GM19351 (cell line): Measurements from ENCODE around the gene SLC45A3.

Experiments
- ATAC-seq: cut with Tn5 transposase; IDR thresholded peaks from one replicate; pipeline ENCODE4 v1.9.1; 2021; ENCODE audit warnings: mild to moderate bottlenecking, moderate library complexity; ENCODE audit not compliant: unreplicated experiment

Gene SLC45A3

DNA sequence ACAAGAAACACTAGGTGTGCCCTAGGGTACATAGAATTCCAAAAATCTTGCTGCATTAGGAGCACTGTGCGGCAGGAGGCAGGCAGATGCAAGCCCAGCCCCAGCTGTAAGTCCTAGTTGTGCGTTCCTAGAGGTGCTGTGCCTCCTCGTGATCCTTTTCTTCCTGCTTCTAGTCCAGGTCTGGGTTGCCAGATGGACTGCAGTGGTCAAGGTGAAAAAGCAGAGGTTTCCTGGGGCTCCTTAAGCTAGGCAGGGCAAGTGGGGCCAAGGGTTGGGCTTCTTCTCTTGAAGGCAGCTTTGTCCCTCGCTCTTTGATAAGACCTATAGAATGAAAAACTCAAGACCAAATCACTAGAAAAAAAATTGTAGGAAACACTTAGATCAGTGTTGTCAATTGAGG lies 21.6 kb upstream of the SLC45A3 start:
- ATAC-seq, result no peak

DNA sequence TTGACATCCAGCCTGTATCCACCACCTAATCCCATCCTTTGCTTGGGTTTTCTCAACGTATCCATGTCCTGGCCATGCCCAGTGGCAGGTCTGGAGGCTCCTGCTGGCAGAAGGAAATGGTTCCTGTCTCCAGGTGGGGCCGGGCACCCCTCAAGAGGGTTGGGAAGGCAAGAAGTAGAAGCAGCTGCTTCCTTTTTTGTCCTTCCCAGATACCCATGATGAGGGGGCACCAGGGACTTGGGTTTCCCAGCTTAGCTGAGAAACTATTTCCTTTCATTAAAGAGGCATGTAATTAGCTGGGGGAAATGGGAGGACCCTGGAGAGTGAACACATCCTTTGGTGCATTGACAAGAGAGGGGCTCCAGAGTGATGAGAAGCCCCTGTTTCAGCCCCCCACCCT lies 21.1 kb upstream of the SLC45A3 start:
- ATAC-seq, result no peak

DNA sequence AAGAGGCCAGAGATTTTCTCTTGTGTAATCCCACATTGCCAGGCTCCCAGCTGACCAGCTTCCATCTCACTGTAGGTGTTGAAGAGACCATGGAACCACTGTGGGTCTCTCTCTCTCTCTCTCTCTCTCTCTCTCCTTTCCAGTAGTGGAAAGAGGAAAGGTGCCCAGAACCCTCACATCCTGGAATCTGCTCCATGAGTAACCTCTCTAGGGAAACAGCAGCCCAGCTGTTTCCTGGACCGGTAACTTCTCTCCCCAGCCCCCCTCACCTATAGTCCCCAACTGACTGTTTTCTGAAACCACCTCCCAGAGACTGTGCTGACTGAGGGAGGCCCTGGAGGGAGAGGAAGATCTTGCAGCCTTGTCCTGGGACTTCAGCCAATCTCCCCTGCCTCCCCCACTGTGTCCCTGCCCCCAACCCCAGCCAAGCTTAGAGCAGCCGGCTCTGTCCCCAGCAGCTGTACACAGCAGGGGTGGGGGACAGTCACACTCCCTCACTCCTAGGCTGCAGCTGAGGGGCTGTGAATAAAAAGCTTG lies 20.6 kb upstream of the SLC45A3 start:
- no peak for ATAC-seq

DNA sequence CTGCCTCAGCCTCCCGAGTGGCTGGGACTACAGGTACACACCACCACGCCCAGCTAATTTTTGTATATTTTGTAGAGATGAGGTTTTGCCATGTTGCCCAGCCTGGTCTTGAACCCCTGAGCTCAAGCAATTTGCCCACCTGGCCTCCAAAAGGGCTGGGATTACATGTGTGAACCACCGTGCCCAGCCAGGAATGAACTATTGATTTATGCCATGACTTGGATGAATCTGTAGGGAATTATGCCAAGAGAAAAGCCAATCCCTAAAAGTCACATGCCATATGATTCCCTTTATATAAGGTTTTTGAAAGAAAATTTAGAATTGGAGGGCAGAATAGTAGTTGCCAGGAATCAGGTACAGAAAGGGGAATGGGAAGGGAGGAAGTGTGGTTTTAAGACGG lies 19.1 kb upstream of the SLC45A3 start:
- ATAC-seq, result no peak

DNA sequence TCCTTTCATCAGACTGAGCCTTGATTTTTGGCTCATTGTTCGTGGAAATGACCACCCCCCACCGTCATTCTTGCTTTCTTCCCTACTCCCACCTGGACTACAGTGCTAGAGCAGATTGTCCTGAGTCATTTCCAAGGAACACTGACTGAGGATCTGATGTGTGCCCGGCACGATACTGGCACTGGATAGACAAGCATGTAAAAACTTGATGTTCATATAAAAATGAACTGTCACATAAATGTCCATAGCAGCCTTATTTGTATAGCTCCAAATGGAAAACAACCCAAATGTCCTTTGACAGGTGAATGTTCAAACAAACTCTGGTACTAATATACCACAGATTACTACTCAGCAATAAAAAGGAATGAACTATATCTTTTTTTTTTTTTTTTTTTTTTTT lies 18.6 kb upstream of the SLC45A3 start:
- ATAC-seq, result no peak

DNA sequence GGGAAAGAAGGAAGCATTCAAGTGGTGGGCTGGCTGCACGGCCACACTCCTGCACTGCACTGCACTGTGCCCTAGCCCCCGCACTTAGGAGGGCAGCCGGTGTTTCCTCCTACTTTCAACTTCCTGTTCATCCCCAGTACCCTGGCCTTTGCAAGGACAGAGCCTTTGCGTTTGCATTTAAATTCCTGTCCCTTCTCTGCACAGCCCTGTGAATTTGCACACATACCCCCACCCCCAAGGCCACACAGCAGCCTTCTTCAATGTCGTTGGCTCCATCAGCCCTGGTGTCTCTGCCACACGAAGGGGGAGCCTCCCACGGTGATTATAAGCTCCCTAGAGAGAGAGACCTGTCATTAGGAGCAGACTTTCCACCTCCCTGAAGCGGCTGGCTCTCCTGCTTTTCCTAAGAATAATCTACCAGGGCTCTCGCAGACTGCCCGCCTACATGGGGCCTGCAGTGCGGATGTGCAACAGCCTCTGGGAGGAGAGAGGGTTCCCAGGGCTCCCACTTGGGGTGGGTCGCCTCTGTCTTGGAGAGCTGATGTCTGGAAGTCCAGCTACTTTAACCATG lies 13.2 kb upstream of the SLC45A3 start:
- no peak for ATAC-seq

DNA sequence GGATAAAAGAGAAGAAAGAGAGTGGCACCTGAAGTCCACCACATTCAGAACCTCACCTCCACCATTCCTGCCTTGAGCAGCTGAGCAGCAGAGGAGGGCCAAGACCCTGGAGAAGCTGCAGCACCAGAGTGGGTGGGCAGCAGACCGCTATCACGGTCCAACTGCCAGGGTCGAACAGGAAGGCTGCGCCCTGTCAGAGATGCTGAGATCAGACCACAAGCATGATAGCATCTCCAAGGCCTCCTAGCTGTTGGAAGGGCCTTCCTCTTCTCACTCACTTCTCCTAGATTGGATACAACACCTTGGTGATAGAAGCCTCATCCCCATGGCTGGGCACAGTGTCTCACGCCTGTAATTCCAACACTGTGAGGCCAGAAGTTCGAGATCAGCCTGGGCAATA lies 12.1 kb upstream of the SLC45A3 start:
- ATAC-seq, result no peak

DNA sequence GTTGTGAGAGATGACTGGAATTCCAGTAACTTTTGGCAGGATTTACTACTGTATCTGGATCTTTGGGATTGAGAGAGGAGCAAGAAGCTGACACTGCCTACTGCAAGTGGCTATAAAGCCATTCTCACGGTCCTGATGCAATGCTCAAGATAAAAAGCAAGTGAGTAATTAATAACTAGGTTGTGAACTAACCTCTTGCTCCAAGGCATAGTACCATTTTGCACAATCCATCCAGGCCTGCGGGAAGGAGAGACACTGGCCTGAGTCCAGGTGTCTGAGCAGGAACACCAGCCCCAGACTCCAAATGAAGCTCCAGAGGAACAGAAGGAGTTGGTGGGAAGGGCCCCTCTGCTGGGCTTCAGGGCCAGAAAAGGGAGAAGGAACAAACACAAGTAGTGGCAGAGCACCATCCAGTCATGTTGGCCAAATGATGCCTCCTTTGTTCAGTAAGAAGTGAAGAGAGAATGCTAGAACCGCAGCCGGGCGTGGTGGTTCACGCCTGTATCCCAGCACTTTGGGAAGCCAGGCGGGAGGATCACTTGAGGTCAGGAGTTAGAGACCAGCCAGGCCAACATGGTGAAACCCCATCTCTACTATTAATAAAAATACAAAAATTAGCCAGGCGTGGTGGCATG lies 9.9 kb upstream of the SLC45A3 start:
- ATAC-seq, result no peak

DNA sequence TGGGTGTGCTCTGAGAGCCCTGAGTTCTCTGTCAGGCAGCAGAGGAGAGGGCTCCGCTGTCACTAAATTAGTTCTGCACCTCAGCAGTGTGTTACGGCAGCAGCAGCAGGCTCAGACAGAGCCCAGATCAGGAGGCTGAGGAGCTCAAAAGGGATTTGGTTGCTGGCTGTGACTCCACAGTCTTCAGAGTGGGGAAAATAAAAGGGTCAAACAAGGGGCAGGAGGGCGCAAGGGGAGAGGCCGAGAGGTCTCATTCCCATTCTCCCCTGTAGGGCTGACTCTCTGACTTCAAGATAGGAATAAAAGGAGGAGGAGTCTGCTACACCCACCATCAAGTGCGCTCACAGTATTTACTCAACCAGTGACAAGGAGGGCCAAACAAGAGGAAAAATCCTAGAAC lies 9.2 kb upstream of the SLC45A3 start:
- no peak for ATAC-seq

GRCh38 chr1:205688171-205689080 lies 8.1 kb upstream of the SLC45A3 start:
- no peak for ATAC-seq

- ATAC-seq, result no peak
These were observed 6.9 kb upstream of the SLC45A3 start for GRCh38 chr1:205687242-205687641.

- ATAC-seq, result no peak
These were observed 1.1 kb upstream of the SLC45A3 start for GRCh38 chr1:205681364-205681763.

DNA sequence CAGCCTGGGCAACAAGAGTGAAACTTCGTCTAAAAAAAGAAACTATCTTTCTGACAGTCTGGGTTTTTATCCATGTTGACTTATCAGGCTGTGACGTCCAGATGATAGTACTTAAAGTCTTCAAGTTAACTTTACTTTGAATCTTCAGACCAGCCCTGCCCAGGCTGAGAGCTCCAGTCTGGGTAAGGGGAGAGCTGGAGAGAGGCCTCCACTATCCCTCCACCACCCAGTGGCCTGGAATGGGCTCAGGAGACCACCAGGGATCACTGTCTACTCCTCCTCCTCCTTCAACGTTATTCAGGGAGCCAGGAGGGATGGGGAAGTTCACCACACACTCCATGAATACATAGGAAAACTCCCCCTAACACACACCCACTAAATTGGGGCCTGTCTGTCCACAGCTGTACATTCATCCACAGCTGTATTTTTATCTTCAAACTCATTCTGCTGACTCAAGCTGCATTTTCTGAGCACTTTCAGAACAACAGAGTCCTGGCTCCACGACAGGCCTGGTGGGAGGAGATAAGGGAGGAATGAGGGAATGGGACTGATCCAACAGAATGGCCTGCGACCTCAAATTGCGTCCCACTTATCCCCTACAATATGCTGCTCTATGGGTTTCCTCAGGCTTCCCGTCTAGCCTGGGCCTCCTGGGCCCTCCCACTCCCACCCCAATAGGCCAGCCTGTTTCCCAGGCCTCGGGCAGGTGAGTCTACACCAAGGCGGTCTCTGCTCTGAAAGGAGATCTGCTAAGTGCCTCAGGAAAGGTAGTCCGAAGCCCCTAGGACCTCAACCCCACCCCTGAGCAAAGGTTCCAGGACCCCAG lies 1.8 kb downstream of the SLC45A3 start:
- ATAC-seq, result no peak

DNA sequence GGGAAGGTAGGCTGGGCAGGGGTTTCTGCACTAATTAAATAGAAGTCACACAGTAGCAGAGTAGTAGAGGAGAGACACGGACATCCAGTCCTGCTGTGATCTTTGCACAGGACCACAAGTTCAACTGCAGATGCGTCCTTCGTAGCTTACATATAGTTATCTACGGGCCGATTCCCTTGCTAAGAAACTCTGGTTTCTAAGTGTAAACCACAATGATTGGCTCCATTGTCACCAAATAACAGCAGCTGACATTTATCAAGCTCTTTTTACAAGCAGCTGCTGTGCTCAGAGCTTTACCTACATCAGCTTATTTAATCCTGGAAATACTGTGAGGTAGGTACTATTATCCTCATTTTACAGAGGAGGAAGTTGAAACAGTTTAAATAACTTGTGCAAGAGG lies 3.1 kb downstream of the SLC45A3 start:
- ATAC-seq, result no peak

DNA sequence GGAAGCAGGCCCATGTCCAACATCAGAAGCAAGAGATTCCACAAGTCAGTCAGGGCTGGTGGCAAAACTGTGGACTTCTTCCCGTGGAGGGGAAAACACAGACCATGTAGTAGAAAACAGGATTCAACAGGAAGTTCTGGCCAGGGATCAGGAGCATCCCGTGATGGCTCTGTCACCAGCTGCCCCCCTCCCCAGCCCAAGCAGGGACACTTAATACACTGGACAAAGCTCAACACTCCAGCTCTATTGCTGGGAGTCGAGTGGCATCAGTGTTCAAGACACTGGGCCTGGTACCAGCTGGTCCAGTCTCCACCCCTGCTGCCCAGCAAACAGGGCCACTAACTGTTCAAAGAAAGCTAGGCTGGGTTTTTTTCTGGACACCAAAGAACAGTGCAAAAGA lies 3.7 kb downstream of the SLC45A3 start:
- no peak for ATAC-seq

DNA sequence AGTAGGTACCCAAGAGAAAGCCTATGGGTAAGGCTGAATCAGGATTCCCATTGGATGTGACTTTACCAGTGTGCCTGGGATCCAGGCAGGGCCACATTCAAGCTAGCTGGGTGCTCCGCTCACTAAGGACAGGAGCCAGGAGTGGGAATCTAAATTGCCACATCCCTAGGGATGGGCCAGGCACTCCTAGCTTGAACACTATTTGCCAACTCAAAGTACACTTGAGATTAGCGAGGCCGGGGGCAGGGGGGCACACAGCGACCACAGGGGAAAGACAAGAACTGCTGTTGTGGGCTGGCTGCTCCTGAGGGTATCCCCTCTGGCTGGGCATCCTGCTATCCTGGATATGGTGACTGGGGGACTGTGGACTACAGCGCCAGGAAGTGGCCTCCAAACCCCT lies 4.3 kb downstream of the SLC45A3 start:
- ATAC-seq, result no peak

DNA sequence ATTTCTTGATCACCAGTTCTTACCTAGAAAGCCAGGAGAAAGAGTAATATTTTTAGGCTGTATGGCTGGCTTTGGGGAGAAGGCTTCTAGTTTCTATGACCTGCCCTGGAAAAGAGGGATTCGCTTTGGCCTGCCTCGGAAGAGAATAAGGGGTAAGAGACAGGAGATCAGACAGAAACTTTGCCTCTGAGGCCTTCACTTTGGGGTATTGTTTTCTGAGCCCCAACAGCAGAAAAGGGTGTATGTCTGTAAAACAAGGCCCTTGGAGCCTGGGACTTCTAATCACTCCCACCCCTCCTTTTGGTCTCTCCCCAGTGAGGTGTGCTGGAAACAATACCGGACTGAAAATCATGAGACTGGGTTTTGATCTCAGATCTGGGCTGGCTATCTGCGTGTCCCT lies 5.1 kb downstream of the SLC45A3 start:
- no peak for ATAC-seq

DNA sequence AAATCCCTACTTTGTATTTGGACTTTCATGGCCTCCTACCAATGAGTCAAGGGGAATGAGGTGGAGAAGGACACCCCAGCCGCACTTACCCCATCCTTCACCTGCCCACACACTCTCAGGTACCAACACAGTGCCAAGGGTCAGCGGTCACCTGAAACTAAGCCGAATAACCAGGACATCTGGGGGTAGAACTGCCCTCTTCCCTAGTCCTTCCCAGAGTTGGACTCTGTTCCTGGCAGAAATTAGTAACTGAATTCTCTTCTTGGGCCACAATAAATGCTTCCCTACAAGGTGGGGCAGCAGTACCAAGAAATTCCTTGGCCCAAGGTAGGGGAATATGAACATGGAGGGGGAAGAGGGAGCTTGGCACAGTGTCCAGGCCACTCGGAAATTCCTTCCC lies 7.3 kb downstream of the SLC45A3 start:
- no peak for ATAC-seq

DNA sequence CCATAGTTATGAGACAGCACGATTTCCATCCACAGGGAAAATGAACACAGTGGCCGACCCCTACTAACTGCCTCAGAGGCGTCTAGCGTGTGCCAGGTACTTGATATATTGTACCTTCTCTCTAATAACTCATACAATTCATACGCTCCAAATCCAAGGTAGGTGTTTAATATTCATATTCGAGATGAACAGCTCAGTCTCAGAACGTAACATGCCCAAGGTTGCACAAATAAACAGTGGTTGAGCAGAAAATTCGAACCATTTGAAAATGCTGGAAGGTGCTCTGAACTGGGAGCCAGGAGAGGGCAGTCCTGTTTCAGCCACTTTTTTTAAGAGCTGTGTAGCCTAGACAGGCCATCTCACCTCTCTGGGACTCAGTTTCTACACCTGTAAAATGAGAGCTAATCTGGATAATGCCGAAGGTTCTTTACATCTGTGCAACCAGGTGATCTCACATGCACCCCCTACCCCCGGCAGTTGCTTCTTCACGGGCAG lies 7.9 kb downstream of the SLC45A3 start:
- no peak for ATAC-seq

GRCh38 chr1:205670611-205671430 lies 9.5 kb downstream of the SLC45A3 start:
- no peak for ATAC-seq
